Dendritic cell treated with granulocyte-macrophage colony-stimulating factor and Interleukin-4, amounts not matched to agents 40 ng/mL and 50 ng/mL, for 4 days (primary cell): Measurements from ENCODE around the gene IQCE.

ENCODE experiments used
- H3K27ac Mint-ChIP-seq: one replicate; pipeline ENCODE4 v1.8.0; 2022; ENCODE audit warnings: mild to moderate bottlenecking, mixed read lengths
- H3K27me3 Mint-ChIP-seq: one replicate; pipeline ENCODE4 v1.8.0; 2022; ENCODE audit warnings: mild to moderate bottlenecking, mixed read lengths
- H3K36me3 Mint-ChIP-seq: one replicate; pipeline ENCODE4 v1.8.0; 2022; ENCODE audit warnings: low read depth, mixed read lengths
- H3K4me1 Mint-ChIP-seq: one replicate; pipeline ENCODE4 v1.8.0; 2022; ENCODE audit warnings: low read depth, mixed read lengths
- H3K4me3 Mint-ChIP-seq: one replicate; pipeline ENCODE4 v1.8.0; 2022; ENCODE audit warnings: mild to moderate bottlenecking, moderate library complexity, mixed read lengths
- H3K9me3 Mint-ChIP-seq: one replicate; pipeline ENCODE4 v1.8.0; 2022; ENCODE audit warnings: mixed read lengths
- intact Hi-C: fragments of 100-400 bp; cut with micrococcal nuclease; formaldehyde crosslinking; loops from one replicate; pipeline ENCODE4 v1.15.0; 2022

Gene IQCE

GRCh38 chr7:2616387-2617324, 57.9 kb downstream of the IQCE start:
- H3K36me3 Mint-ChIP-seq: no peaks in the 10 kb centered on the region
- H3K4me1 Mint-ChIP-seq: peaks cover 45% of the 10 kb centered on the region
- intact Hi-C loops: no loop called here

GRCh38 chr7:2617325-2617905, 58.6 kb downstream of the IQCE start:
- no peaks in the 10 kb centered on the region for H3K9me3 Mint-ChIP-seq
- no peak overlapping the region for H3K4me3 Mint-ChIP-seq
- H3K36me3 Mint-ChIP-seq: no peaks in the 10 kb centered on the region
- H3K27me3 Mint-ChIP-seq: peaks cover 28% of the 10 kb centered on the region
- H3K27ac Mint-ChIP-seq: peak overlapping the region; percentile 55
- H3K4me1 Mint-ChIP-seq: peaks cover 45% of the 10 kb centered on the region
- intact Hi-C loops: no loop called here

More at GRCh38 chr7:2616387-2617324, 57.9 kb downstream of the IQCE start:
- H3K27ac Mint-ChIP-seq: peak overlapping the region; percentile 55
- no peak overlapping the region for H3K4me3 Mint-ChIP-seq
- peaks cover 24% of the 10 kb centered on the region for H3K27me3 Mint-ChIP-seq
- H3K9me3 Mint-ChIP-seq: no peaks in the 10 kb centered on the region

- Mint-ChIP-seq H3K27me3 (peaks cover 22% of the 10 kb centered on the region), H3K4me3 (no peak overlapping the region), H3K4me1 (peaks cover 45% of the 10 kb centered on the region), H3K36me3 (no peaks in the 10 kb centered on the region), H3K27ac (no peak overlapping the region), H3K9me3 (no peaks in the 10 kb centered on the region)
- intact Hi-C loops: no loop called here
Observed at GRCh38 chr7:2619116-2619515, 60.3 kb downstream of the IQCE start.

- Mint-ChIP-seq H3K27ac (peak overlapping the region; percentile 73), H3K36me3 (no peaks in the 10 kb centered on the region), H3K4me1 (peaks cover 49% of the 10 kb centered on the region), H3K4me3 (no peak overlapping the region), H3K9me3 (no peaks in the 10 kb centered on the region), H3K27me3 (peaks cover 15% of the 10 kb centered on the region)
- intact Hi-C loops: no loop called here
Observed at GRCh38 chr7:2621061-2621828, 62.5 kb downstream of the IQCE start.

- Mint-ChIP-seq H3K4me3 (no peak overlapping the region), H3K27ac (peak overlapping the region; percentile 73), H3K36me3 (no peaks in the 10 kb centered on the region), H3K4me1 (peaks cover 49% of the 10 kb centered on the region), H3K9me3 (no peaks in the 10 kb centered on the region), H3K27me3 (peaks cover 15% of the 10 kb centered on the region)
- intact Hi-C loops: no loop called here
Observed at GRCh38 chr7:2621948-2622640, 63.3 kb downstream of the IQCE start.

- Mint-ChIP-seq H3K9me3 (no peaks in the 10 kb centered on the region), H3K4me3 (no peak overlapping the region), H3K27ac (peak overlapping the region; percentile 73), H3K27me3 (peaks cover 11% of the 10 kb centered on the region), H3K4me1 (peaks cover 46% of the 10 kb centered on the region), H3K36me3 (no peaks in the 10 kb centered on the region)
- intact Hi-C loops: no loop called here
Observed at GRCh38 chr7:2622869-2623697, 64.3 kb downstream of the IQCE start.

GRCh38 chr7:2623698-2624014, 64.9 kb downstream of the IQCE start:
- Mint-ChIP-seq H3K27me3 (peaks cover 10% of the 10 kb centered on the region), H3K27ac (peak overlapping the region; percentile 73), H3K4me1 (peaks cover 45% of the 10 kb centered on the region), H3K36me3 (no peaks in the 10 kb centered on the region), H3K9me3 (no peaks in the 10 kb centered on the region), H3K4me3 (no peak overlapping the region)
- intact Hi-C loops: no loop called here

GRCh38 chr7:2624293-2624886, 65.6 kb downstream of the IQCE start:
- Mint-ChIP-seq H3K27me3 (peaks cover 10% of the 10 kb centered on the region), H3K9me3 (no peaks in the 10 kb centered on the region), H3K27ac (peak overlapping the region; percentile 73)

GRCh38 chr7:2626498-2627117, 67.8 kb downstream of the IQCE start:
- H3K27me3 Mint-ChIP-seq: peaks cover 6% of the 10 kb centered on the region
- intact Hi-C loops: no loop called here
- H3K9me3 Mint-ChIP-seq: no peaks in the 10 kb centered on the region
- no peak overlapping the region for H3K4me3 Mint-ChIP-seq
- no peaks in the 10 kb centered on the region for H3K36me3 Mint-ChIP-seq
- no peak overlapping the region for H3K27ac Mint-ChIP-seq
- H3K4me1 Mint-ChIP-seq: peaks cover 56% of the 10 kb centered on the region

More at GRCh38 chr7:2624293-2624886, 65.6 kb downstream of the IQCE start:
- Mint-ChIP-seq H3K4me3 (no peak overlapping the region), H3K4me1 (peaks cover 45% of the 10 kb centered on the region), H3K36me3 (no peaks in the 10 kb centered on the region)
- intact Hi-C loops: no loop called here

- H3K36me3 Mint-ChIP-seq: peaks cover 6% of the 10 kb centered on the region
- H3K9me3 Mint-ChIP-seq: no peaks in the 10 kb centered on the region
- H3K27me3 Mint-ChIP-seq: peaks cover 3% of the 10 kb centered on the region
- no peak overlapping the region for H3K27ac Mint-ChIP-seq
- H3K4me1 Mint-ChIP-seq: peaks cover 47% of the 10 kb centered on the region
- intact Hi-C loops: no loop called here
- H3K4me3 Mint-ChIP-seq: no peak overlapping the region
Observed at GRCh38 chr7:2627258-2628129, 68.7 kb downstream of the IQCE start.

- H3K27ac Mint-ChIP-seq: no peak overlapping the region
- no peaks in the 10 kb centered on the region for H3K9me3 Mint-ChIP-seq
- H3K27me3 Mint-ChIP-seq: peaks cover 3% of the 10 kb centered on the region
- intact Hi-C loops: no loop called here
- peaks cover 41% of the 10 kb centered on the region for H3K4me1 Mint-ChIP-seq
- H3K4me3 Mint-ChIP-seq: no peak overlapping the region
- peaks cover 12% of the 10 kb centered on the region for H3K36me3 Mint-ChIP-seq
Observed at GRCh38 chr7:2628130-2628482, 69.3 kb downstream of the IQCE start.

- intact Hi-C loops: no loop called here
- Mint-ChIP-seq H3K9me3 (no peaks in the 10 kb centered on the region), H3K27ac (no peak overlapping the region), H3K36me3 (peaks cover 20% of the 10 kb centered on the region), H3K4me1 (peaks cover 40% of the 10 kb centered on the region), H3K27me3 (peaks cover 3% of the 10 kb centered on the region), H3K4me3 (no peak overlapping the region)
Observed at GRCh38 chr7:2628891-2629290, 70.1 kb downstream of the IQCE start.
